Lung (tissue), 12 donors: ENCODE measurements around the gene CYB5B. TPM values are rescaled to one million over a fixed set of nuclear protein-coding genes. Genes with fewer than 3 reads are reported as not detected.

ENCODE experiments used
- ATAC-seq: fragments of 200-7000 bp; cut with Tn5 transposase; one replicate; pipeline ENCODE4 v1.9.1; 2020; ENCODE audit warnings: moderate number of reproducible peaks; ENCODE audit not compliant: insufficient read depth, low FRiP score
- DNase-seq, 3 donors: peaks; one replicate each; pipeline ENCODE4 v3.0.0-alpha.2; 2013 to 2017
- H3K27ac ChIP-seq, 2 donors: one replicate each; pipeline ENCODE4 v1.5.1; 2013; ENCODE audit warnings: mild to moderate bottlenecking in 2 of 2, moderate library complexity in 2 of 2, control low read depth in 1 of 2, inconsistent platforms in 1 of 2, low read depth in 1 of 2, low read length in 1 of 2
- H3K27me3 ChIP-seq, 3 donors: one replicate each; pipeline ENCODE4 v1.5.1; 2013; ENCODE audit warnings: low read length in 2 of 3; ENCODE audit not compliant: control insufficient read depth in 3 of 3, insufficient read depth in 3 of 3
- H3K36me3 ChIP-seq, 4 donors: one replicate each; pipeline ENCODE4 v1.5.1; 2013; ENCODE audit warnings: low read length in 4 of 4, mild to moderate bottlenecking in 1 of 4, moderate library complexity in 1 of 4; ENCODE audit not compliant: control insufficient read depth in 4 of 4, insufficient read depth in 4 of 4
- H3K4me1 ChIP-seq, 5 donors: one replicate each; pipeline ENCODE4 v1.5.1; 2013; ENCODE audit warnings: low read length in 5 of 5, mild to moderate bottlenecking in 2 of 5, moderate library complexity in 1 of 5; ENCODE audit not compliant: control insufficient read depth in 5 of 5, insufficient read depth in 5 of 5
- H3K4me3 ChIP-seq: one replicate; pipeline ENCODE4 v1.5.1; 2013; ENCODE audit warnings: mild to moderate bottlenecking, control low read depth, moderate library complexity
- H3K9ac ChIP-seq, 2 donors: one replicate each; pipeline ENCODE4 v1.5.1; 2013; ENCODE audit warnings: low read length in 2 of 2, control low read depth in 1 of 2; ENCODE audit not compliant: insufficient read depth in 1 of 2
- H3K9me3 ChIP-seq, 4 donors: one replicate each; pipeline ENCODE4 v1.5.1; 2013; ENCODE audit warnings: low read length in 3 of 4, mild to moderate bottlenecking in 1 of 4, moderate library complexity in 1 of 4; ENCODE audit not compliant: control insufficient read depth in 4 of 4, insufficient read depth in 3 of 4
- WGBS, 2 donors: extraction: QIAGEN DNeasy Blood & Tissue Kit; methylation state at CpG; one replicate each; pipeline ENCODE4 v1.1.7; 2013; 5-methylcytosine and 5-hydroxymethylcytosine counted together
- polyA plus RNA-seq, 2 donors: library from polyadenylated mRNA; stranded (reverse); fragments of 200-250 nt; gene quantifications; one replicate each; pipeline ENCODE4 v1.2.1, GENCODE V29; 2013
- total RNA-seq, 2 donors: library from RNA; depleted of rRNA in 1 of 2; stranded (reverse); fragments of >200 nt in 1 of 2; gene quantifications; one replicate each; pipeline ENCODE4 v1.2.1, GENCODE V29; 2014 to 2021
- TF ChIP-seq, protein P1 (sequence below): IDR thresholded peaks from 2 replicates; pipeline ENCODE4 v1.5.1; 2012; ENCODE audit warnings: mild to moderate bottlenecking; ENCODE audit errors: control extremely low read depth, extremely low read depth
- donor health status: control.
- donor health status: control.
- donor health status: Bipolar disorder and iron deficiency.
- donor health status: healthy.
- donor health status: DM: yes; HTN: yes; CAD: no.

Gene CYB5B
- total and polyA plus RNA-seq, 4 donors: 68.1 to 103 (median 75.7) TPM

DNA sequence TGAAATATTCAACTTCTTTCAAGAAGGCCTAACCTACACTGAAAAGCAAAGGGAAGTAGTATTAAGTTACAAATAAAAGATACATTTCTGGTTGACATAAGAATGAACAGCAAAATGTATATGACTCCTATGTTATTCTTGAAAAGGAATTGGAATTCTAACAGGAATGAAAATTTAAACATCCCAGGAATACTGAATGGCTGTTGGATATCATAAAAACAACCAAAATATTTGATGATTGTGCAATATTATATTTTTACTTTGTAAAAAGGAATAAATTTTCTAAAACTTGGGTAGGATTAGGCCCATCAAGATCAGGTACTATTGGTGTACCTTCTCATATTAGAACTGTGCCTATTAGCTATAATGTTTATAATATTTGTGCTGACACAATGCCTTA lies 50.0 kb downstream of the CYB5B start:
- Histone ChIP-seq H3K27me3 (no peaks in the 10 kb centered on the region), H3K9me3 (no peaks in the 10 kb centered on the region), H3K4me3 (no peak overlapping the region), H3K36me3 (no peaks in the 10 kb centered on the region), H3K9ac (no peak overlapping the region), H3K4me1 (peaks cover 0 to 5% (median 0%) of the 10 kb centered on the region in 5 donors), H3K27ac (no peak overlapping the region)
- no peak for DNase-seq
- TF ChIP-seq, protein P1, sequence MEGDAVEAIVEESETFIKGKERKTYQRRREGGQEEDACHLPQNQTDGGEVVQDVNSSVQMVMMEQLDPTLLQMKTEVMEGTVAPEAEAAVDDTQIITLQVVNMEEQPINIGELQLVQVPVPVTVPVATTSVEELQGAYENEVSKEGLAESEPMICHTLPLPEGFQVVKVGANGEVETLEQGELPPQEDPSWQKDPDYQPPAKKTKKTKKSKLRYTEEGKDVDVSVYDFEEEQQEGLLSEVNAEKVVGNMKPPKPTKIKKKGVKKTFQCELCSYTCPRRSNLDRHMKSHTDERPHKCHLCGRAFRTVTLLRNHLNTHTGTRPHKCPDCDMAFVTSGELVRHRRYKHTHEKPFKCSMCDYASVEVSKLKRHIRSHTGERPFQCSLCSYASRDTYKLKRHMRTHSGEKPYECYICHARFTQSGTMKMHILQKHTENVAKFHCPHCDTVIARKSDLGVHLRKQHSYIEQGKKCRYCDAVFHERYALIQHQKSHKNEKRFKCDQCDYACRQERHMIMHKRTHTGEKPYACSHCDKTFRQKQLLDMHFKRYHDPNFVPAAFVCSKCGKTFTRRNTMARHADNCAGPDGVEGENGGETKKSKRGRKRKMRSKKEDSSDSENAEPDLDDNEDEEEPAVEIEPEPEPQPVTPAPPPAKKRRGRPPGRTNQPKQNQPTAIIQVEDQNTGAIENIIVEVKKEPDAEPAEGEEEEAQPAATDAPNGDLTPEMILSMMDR: no peak
- no peak for ATAC-seq

DNA sequence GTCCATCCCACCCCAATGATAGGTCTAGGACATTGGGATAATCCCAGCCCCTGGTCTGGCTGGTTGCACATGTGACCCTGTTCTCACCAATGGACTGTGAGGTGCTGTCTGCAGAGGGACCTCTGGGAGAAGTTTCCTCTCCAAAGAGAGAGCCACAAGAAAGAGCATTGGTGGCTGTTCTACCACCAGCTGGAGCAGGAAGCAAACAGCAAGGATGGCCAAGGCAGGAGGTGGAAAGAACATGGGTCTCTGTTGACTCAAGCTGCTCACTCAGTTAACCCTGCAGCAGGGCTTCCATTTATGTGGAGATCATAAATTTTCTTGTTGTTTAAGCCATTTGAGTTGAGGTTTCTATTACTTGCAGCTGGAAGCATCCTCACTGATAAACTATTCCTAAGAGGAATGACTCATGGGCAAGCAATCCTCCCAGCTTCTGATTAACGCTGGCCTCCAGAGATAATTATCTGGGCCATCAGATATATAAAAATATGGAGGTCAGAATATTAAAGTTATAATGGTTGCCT lies 52.6 kb downstream of the CYB5B start:
- H3K27ac ChIP-seq: no peak overlapping the region
- ATAC-seq (no peak), DNase-seq (no peak)
- no peak overlapping the region for H3K4me3 ChIP-seq
- peaks cover 0 to 10% (median 4%) of the 10 kb centered on the region in 5 donors for H3K4me1 ChIP-seq
- 19 to 21% methylated on average over 1 of the region's 1 CpG for WGBS, 2 donors
- TF ChIP-seq, protein P1: no peak
- H3K36me3 ChIP-seq: no peaks in the 10 kb centered on the region
- no peaks in the 10 kb centered on the region for H3K9me3 ChIP-seq
- H3K9ac ChIP-seq: no peak overlapping the region
- no peaks in the 10 kb centered on the region for H3K27me3 ChIP-seq

DNA sequence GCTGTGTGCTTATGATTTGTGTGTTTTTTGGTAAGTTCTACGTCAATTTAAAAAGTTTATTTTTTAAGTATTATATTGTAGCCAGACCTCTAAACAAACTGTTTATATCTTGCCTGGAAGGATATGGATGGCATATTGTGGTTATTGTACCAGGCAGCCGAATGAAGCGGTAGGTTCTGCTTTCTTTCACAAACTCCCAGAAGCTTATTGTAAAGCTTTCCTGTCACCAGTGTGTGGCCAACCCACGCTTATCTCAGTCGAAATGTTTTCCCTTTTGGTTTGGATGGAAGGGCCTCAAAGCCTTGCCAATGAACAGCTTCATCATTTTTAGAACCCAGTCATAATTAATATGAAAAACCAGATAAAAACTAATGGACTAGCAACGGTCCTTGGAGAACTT lies 53.1 kb downstream of the CYB5B start:
- H3K4me1 ChIP-seq: peaks cover 0 to 16% (median 4%) of the 10 kb centered on the region in 5 donors
- DNase-seq (no peak), ATAC-seq (no peak)
- H3K36me3 ChIP-seq: no peaks in the 10 kb centered on the region
- H3K4me3 ChIP-seq: no peak overlapping the region
- no peak overlapping the region for H3K27ac ChIP-seq
- no peaks in the 10 kb centered on the region for H3K27me3 ChIP-seq
- no peak overlapping the region for H3K9ac ChIP-seq
- WGBS, 2 donors: 12 to 31% methylated on average over 6 of the region's 6 CpGs
- H3K9me3 ChIP-seq: no peaks in the 10 kb centered on the region
- TF ChIP-seq, protein P1: no peak

DNA sequence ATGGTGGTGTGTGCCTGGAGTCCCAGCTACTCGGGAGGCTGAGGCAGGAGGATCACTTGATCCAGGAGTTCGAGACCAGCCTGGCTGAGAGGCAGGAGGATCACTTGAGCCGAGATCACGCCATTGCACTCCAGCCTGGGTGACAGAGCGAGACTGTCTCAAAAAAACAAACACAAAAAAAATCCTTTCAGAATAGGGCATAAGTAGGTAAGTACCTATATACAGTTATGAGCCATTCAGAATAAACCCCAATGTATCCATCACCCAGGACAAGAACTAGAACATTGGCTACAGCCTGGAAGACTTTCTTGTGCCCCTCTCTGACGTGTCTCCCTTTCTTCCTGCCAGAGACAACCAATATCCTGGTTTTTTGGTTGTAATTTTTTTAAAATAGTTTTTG lies 54.3 kb downstream of the CYB5B start:
- TF ChIP-seq, protein P1: no peak
- Histone ChIP-seq H3K4me3 (no peak overlapping the region), H3K9ac (no peak overlapping the region), H3K27me3 (no peaks in the 10 kb centered on the region), H3K9me3 (no peaks in the 10 kb centered on the region), H3K27ac (no peak overlapping the region), H3K4me1 (peaks cover 0 to 20% (median 4%) of the 10 kb centered on the region in 5 donors), H3K36me3 (no peaks in the 10 kb centered on the region)
- WGBS, 2 donors: 94 to 96% methylated on average over 6 of the region's 6 CpGs
- DNase-seq (no peak), ATAC-seq (no peak)
